Lung (tissue), 12 donors: ENCODE measurements around the gene TMEM35A. TPM values are rescaled to one million over a fixed set of nuclear protein-coding genes. Genes with fewer than 3 reads are reported as not detected.

ENCODE experiments used
- ATAC-seq: fragments of 200-7000 bp; cut with Tn5 transposase; one replicate; pipeline ENCODE4 v1.9.1; 2020; ENCODE audit warnings: moderate number of reproducible peaks; ENCODE audit not compliant: insufficient read depth, low FRiP score
- DNase-seq, 3 donors: peaks; one replicate each; pipeline ENCODE4 v3.0.0-alpha.2; 2013 to 2017
- H3K27ac ChIP-seq, 2 donors: one replicate each; pipeline ENCODE4 v1.5.1; 2013; ENCODE audit warnings: mild to moderate bottlenecking in 2 of 2, moderate library complexity in 2 of 2, control low read depth in 1 of 2, inconsistent platforms in 1 of 2, low read depth in 1 of 2, low read length in 1 of 2
- H3K27me3 ChIP-seq, 3 donors: one replicate each; pipeline ENCODE4 v1.5.1; 2013; ENCODE audit warnings: low read length in 2 of 3; ENCODE audit not compliant: control insufficient read depth in 3 of 3, insufficient read depth in 3 of 3
- H3K36me3 ChIP-seq, 4 donors: one replicate each; pipeline ENCODE4 v1.5.1; 2013; ENCODE audit warnings: low read length in 4 of 4, mild to moderate bottlenecking in 1 of 4, moderate library complexity in 1 of 4; ENCODE audit not compliant: control insufficient read depth in 4 of 4, insufficient read depth in 4 of 4
- H3K4me1 ChIP-seq, 5 donors: one replicate each; pipeline ENCODE4 v1.5.1; 2013; ENCODE audit warnings: low read length in 5 of 5, mild to moderate bottlenecking in 2 of 5, moderate library complexity in 1 of 5; ENCODE audit not compliant: control insufficient read depth in 5 of 5, insufficient read depth in 5 of 5
- H3K4me3 ChIP-seq: one replicate; pipeline ENCODE4 v1.5.1; 2013; ENCODE audit warnings: mild to moderate bottlenecking, control low read depth, moderate library complexity
- H3K9ac ChIP-seq, 2 donors: one replicate each; pipeline ENCODE4 v1.5.1; 2013; ENCODE audit warnings: low read length in 2 of 2, control low read depth in 1 of 2; ENCODE audit not compliant: insufficient read depth in 1 of 2
- H3K9me3 ChIP-seq, 4 donors: one replicate each; pipeline ENCODE4 v1.5.1; 2013; ENCODE audit warnings: low read length in 3 of 4, mild to moderate bottlenecking in 1 of 4, moderate library complexity in 1 of 4; ENCODE audit not compliant: control insufficient read depth in 4 of 4, insufficient read depth in 3 of 4
- CTCF ChIP-seq: IDR thresholded peaks from 2 replicates; pipeline ENCODE4 v1.5.1; 2012; ENCODE audit warnings: mild to moderate bottlenecking; ENCODE audit errors: control extremely low read depth, extremely low read depth
- WGBS, 2 donors: extraction: QIAGEN DNeasy Blood & Tissue Kit; methylation state at CpG; one replicate each; pipeline ENCODE4 v1.1.7; 2013; 5-methylcytosine and 5-hydroxymethylcytosine counted together
- polyA plus RNA-seq, 2 donors: library from polyadenylated mRNA; stranded (reverse); fragments of 200-250 nt; gene quantifications; one replicate each; pipeline ENCODE4 v1.2.1, GENCODE V29; 2013
- total RNA-seq, 2 donors: library from RNA; depleted of rRNA in 1 of 2; stranded (reverse); fragments of >200 nt in 1 of 2; gene quantifications; one replicate each; pipeline ENCODE4 v1.2.1, GENCODE V29; 2014 to 2021
- donor health status: control.
- donor health status: control.
- donor health status: Bipolar disorder and iron deficiency.
- donor health status: healthy.
- donor health status: DM: yes; HTN: yes; CAD: no.

TMEM35A gene
- total and polyA plus RNA-seq, 4 donors: 0.24 to 6.4 (median 0.74) TPM

DNA sequence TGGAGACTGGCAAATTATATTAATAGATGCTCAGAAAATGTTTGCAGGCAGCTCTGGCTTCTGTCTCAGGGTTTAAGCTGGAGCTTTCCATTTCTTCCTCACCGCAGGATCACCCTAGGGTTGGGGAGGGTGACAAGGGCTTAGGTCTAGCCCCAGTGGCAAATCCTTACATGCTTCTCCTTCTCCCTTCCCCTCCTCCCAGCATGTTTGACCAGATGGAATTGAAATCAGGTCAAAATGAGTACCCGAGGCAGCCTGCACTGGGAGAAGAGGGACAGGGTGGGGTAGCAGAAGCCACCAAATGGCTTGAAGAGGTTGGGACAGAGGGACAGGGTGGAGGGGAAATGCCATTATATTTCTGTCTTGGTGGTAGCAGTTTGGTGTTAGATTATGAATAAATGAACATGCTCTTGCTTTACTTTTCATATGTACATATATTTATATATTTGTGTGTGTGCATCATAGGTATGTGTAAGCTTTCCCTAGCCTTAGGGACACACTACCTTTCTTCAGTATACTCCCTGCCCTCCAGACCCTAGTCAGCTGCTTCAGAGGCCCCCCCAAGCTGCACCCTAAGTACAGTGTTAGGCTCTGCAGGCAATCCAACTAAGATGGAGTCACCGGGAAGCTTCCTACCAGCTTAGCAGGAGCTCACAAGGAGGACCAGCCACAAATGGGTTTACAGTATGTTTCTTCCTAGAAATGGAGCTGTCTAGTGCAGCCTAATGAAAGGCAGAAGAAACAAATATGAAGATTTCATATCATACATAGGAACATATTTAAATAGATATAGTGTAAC lies 1.8 kb downstream of the TMEM35A start:
- no peak for TF ChIP-seq CTCF
- Histone ChIP-seq H3K36me3 (no peaks in the 10 kb centered on the region), H3K27me3 (peaks cover 0 to 3% (median 3%) of the 10 kb centered on the region in 3 donors)

GRCh38 chrX:101081231-101081630 lies 2.6 kb downstream of the TMEM35A start:
- Histone ChIP-seq H3K9me3 (peaks cover 0 to 1% (median 0%) of the 10 kb centered on the region in 4 donors), H3K9ac (no peak overlapping the region), H3K4me3 (no peak overlapping the region), H3K36me3 (no peaks in the 10 kb centered on the region), H3K27ac (no peak overlapping the region), H3K27me3 (peaks cover 0 to 3% (median 3%) of the 10 kb centered on the region in 3 donors), H3K4me1 (peaks cover 0 to 2% (median 0%) of the 10 kb centered on the region in 5 donors)
- DNase-seq (no peak), ATAC-seq (no peak)
- 59 to 91% methylated on average over 3 of the region's 3 CpGs for WGBS, 2 donors
- TF ChIP-seq CTCF: no peak

More for the DNA sequence above, 1.8 kb downstream of the TMEM35A start:
- Histone ChIP-seq H3K9me3 (peaks cover 0 to 2% (median 0%) of the 10 kb centered on the region in 4 donors), H3K27ac (no peak overlapping the region), H3K4me3 (no peak overlapping the region), H3K9ac (no peak overlapping the region), H3K4me1 (peaks cover 0 to 2% (median 0%) of the 10 kb centered on the region in 5 donors)
- ATAC-seq (no peak), DNase-seq (no peak)
- 71 to 75% methylated on average over 3 of the region's 3 CpGs for WGBS, 2 donors

DNA sequence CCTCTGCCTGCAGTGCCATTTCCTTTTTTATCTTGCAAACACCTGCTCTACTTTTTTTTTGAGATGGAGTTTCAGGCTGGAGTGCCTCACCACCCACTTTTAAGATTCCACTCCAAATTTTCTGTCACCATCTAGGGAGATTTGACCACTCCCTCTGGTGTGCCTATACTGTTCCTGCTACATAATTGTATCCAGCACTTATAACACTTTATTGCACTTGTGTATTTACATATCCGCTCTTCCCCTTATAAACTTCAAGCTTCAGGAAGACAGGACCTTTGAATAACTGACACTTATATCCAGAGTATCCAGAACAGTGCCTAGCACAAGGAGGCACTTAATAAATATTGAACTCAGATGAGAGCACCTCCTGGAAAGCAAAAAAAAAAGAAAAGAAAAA lies 13.1 kb downstream of the TMEM35A start:
- no peaks in the 10 kb centered on the region for H3K9me3 ChIP-seq
- no peak overlapping the region for H3K27ac ChIP-seq
- ATAC-seq (no peak), DNase-seq (no peak)
- H3K4me1 ChIP-seq: no peaks in the 10 kb centered on the region
- TF ChIP-seq CTCF: no peak
- H3K9ac ChIP-seq: no peak overlapping the region
- no peaks in the 10 kb centered on the region for H3K36me3 ChIP-seq
- no peak overlapping the region for H3K4me3 ChIP-seq
- 89 to 90% methylated on average over 1 of the region's 1 CpG for WGBS, 2 donors
- H3K27me3 ChIP-seq: peaks cover 0 to 3% (median 0%) of the 10 kb centered on the region in 3 donors
